Chondrocyte (in vitro differentiated cells): ENCODE results near the gene TRIP12. TPM values are rescaled to one million over a fixed set of nuclear protein-coding genes. Genes with fewer than 3 reads are reported as not detected.

Source experiments
- DNase-seq: peaks from one replicate; pipeline ENCODE4 v3.0.0; 2021; ENCODE audit warnings: mixed read lengths, low spot score
- H3K27ac Mint-ChIP-seq: one replicate; pipeline ENCODE4 v1.8.0; 2021; ENCODE audit warnings: mild to moderate bottlenecking, moderate library complexity, mixed read lengths; ENCODE audit not compliant: unreplicated experiment
- H3K27me3 Mint-ChIP-seq: 2 replicates; pipeline ENCODE4 v1.8.0; 2021; ENCODE audit warnings: low read depth, mixed read lengths
- H3K36me3 Mint-ChIP-seq: 2 replicates; pipeline ENCODE4 v1.8.0; 2021; ENCODE audit warnings: low read depth, mixed read lengths
- H3K4me1 Mint-ChIP-seq: 2 replicates; pipeline ENCODE4 v1.8.0; 2021; ENCODE audit warnings: low read depth, mild to moderate bottlenecking, mixed read lengths
- H3K4me3 Mint-ChIP-seq: one replicate; pipeline ENCODE4 v1.8.0; 2021; ENCODE audit warnings: mild to moderate bottlenecking, moderate library complexity, mixed read lengths; ENCODE audit not compliant: unreplicated experiment
- H3K9me3 Mint-ChIP-seq: 2 replicates; pipeline ENCODE4 v1.8.0; 2021; ENCODE audit warnings: low read depth, mixed read lengths
- CTCF ChIP-seq: fragments of 200-600 bp; sonication (generic); IDR thresholded peaks from 2 replicates; pipeline ENCODE4 v1.5.0; 2021; ENCODE audit warnings: antibody characterized with exemption, mild to moderate bottlenecking, moderate library complexity
- total RNA-seq: library from RNA; stranded (reverse); gene quantifications from 3 replicates; pipeline ENCODE4 v1.2.1, GENCODE V29; 2021

The TRIP12 gene
- total RNA-seq, 1 donor from 2014 or later = 223 TPM

DNA sequence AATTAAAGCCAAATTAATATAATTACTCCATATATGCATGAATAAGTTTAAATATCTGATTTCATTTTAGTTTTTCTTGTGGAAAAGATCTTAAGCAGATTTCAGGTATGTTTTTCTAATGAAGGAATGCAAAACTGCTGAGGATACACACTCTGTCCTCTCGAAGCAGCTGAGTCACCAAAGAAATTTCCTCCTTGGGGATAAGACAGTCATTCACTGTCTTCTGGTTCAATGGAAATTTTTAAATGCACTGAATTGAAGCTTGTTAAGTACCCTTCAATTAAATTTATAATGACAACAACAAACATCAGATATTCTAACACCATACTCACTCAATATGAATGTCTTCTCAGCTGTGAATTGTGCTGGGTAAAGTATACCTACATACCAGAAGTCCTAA, 106.0 kb downstream of the TRIP12 start:
- Mint-ChIP-seq H3K4me3 (no peak overlapping the region), H3K4me1 (peaks cover 27% of the 10 kb centered on the region), H3K9me3 (no peaks in the 10 kb centered on the region), H3K27me3 (no peaks in the 10 kb centered on the region), H3K27ac (peak overlapping the region; percentile 91), H3K36me3 (peaks cover 4% of the 10 kb centered on the region)
- no peak for TF ChIP-seq CTCF
- no peak for DNase-seq

- no peak for DNase-seq
Observed at GRCh38 chr2:229815342-229815741, 106.5 kb downstream of the TRIP12 start.

GRCh38 chr2:229810786-229811185, 111.0 kb downstream of the TRIP12 start:
- no peak overlapping the region for H3K4me3 Mint-ChIP-seq
- no peak for DNase-seq
- no peak for TF ChIP-seq CTCF
- H3K4me1 Mint-ChIP-seq = peaks cover 24% of the 10 kb centered on the region
- peaks cover 16% of the 10 kb centered on the region for H3K36me3 Mint-ChIP-seq
- no peaks in the 10 kb centered on the region for H3K9me3 Mint-ChIP-seq
- H3K27ac Mint-ChIP-seq = peak overlapping the region; percentile 12
- no peaks in the 10 kb centered on the region for H3K27me3 Mint-ChIP-seq

More at GRCh38 chr2:229815342-229815741, 106.5 kb downstream of the TRIP12 start:
- no peak for TF ChIP-seq CTCF
- H3K4me3 Mint-ChIP-seq = no peak overlapping the region
- peak overlapping the region; percentile 79 for H3K27ac Mint-ChIP-seq
- H3K4me1 Mint-ChIP-seq = peaks cover 30% of the 10 kb centered on the region
- no peaks in the 10 kb centered on the region for H3K27me3 Mint-ChIP-seq
- H3K36me3 Mint-ChIP-seq = peaks cover 6% of the 10 kb centered on the region
- no peaks in the 10 kb centered on the region for H3K9me3 Mint-ChIP-seq

DNA sequence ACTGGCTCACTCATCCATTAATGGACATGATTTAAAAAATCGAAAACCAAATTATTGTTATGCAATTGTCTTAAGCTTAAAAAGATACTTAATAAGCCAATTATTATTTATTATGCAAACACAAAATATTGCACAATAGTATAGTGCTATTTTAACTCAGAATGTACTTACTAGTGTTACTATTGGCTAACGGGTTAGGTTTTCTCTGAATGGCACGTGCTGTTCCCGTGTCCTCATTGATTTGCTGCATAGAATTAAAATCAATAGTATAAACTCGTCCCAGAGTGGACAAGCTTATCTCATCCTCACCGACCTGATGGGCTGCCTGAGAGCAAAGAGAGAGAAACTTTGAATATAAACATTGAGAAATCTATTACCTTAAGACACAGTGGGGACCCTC, 116.2 kb downstream of the TRIP12 start:
- Mint-ChIP-seq H3K4me3 (no peak overlapping the region), H3K27me3 (no peaks in the 10 kb centered on the region), H3K27ac (no peak overlapping the region), H3K9me3 (no peaks in the 10 kb centered on the region), H3K36me3 (peaks cover 18% of the 10 kb centered on the region), H3K4me1 (peaks cover 11% of the 10 kb centered on the region)
- no peak for DNase-seq
- TF ChIP-seq CTCF = no peak

DNA sequence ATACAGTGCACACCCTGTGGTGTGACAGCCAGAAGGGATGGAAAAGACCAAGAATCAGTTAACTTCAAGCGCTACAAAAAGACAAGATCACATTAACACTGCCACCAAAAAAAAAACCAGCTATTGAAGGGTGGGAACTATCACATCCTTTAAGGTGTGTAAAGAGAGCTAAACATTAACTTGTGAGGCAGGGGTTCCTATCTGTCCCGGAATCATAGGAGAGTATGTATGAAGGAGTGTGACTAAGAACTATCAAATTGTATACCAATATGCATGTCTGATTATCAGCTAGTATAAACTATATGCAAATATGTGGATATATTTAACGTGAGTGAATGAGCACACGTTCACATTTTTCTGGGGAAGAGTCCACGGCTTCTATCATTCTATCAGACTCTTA, 119.0 kb downstream of the TRIP12 start:
- no peaks in the 10 kb centered on the region for H3K27me3 Mint-ChIP-seq
- DNase-seq = no peak
- H3K4me3 Mint-ChIP-seq = no peak overlapping the region
- no peak for TF ChIP-seq CTCF
- H3K9me3 Mint-ChIP-seq = no peaks in the 10 kb centered on the region
- peaks cover 37% of the 10 kb centered on the region for H3K4me1 Mint-ChIP-seq
- peaks cover 15% of the 10 kb centered on the region for H3K36me3 Mint-ChIP-seq
- H3K27ac Mint-ChIP-seq = no peak overlapping the region
